K562 (cell line): Measurements from ENCODE around the gene EMX2. TPM values are rescaled to one million over a fixed set of nuclear protein-coding genes. Genes with fewer than 3 reads are reported as not detected.

Experiments
- ATAC-seq: fragments of 200-7000 bp; cut with Tn5 transposase; 3 replicates; pipeline ENCODE4 v1.9.1; 2020; ENCODE audit warnings: moderate library complexity
- BruUV-seq: library from RNA; stranded (reverse); fragments of 400-500 nt; replicated peaks from 2 replicates; lab custom pipeline; 2021; lab: Mats Ljungman, UMichigan
- CTCF ChIA-PET: fragments of 300-600 bp; formaldehyde crosslinking; extraction: SDS; loops from one replicate; lab custom pipeline; 2021; ENCODE audit warnings: low intra/inter-chr PET ratio; lab: Yijun Ruan, JAX
- POLR2A ChIA-PET: fragments of 300-600, 350-650 bp; sonication (Branson Sonifier 250); formaldehyde crosslinking; extraction: SDS; loops from one replicate; lab custom pipeline; 2021; ENCODE audit warnings: antibody characterized with exemption, inconsistent platforms; lab: Yijun Ruan, JAX
- DNase-seq, 4 experiments: peaks; one replicate each; pipeline versions ENCODE4 v3.0.0 to v3.0.0-alpha.2; 2011 to 2018; ENCODE audit warnings: low spot score in 3 of 4, mixed read lengths in 3 of 4; ENCODE audit errors: extremely low read depth in 1 of 4
- FAIRE-seq: peaks from 2 replicates; lab custom pipeline; 2011; peaks lifted over from hg19 to GRCh38; lab: Jason Lieb, UNC
- H2AFZ ChIP-seq: 2 replicates; pipeline ENCODE4 v1.6.0; 2011; ENCODE audit warnings: low read depth, low read length, control low read depth, inconsistent platforms
- H3K27ac ChIP-seq: fragments of 200-600 bp; 3 replicates; pipeline ENCODE4 v1.8.0; 2011; ENCODE audit warnings: low read depth, mild to moderate bottlenecking, control low read depth, inconsistent platforms, low read length, moderate library complexity, mixed read lengths; ENCODE audit errors: extremely low read depth
- H3K27me3 ChIP-seq, 2 experiments: fragments of 300-600 bp in 1 of 2; 2 replicates in 1 of 2; 3 replicates in 1 of 2; pipeline versions ENCODE4 v1.6.0 to v1.8.0; 2011; ENCODE audit warnings: inconsistent platforms in 2 of 2, low read length in 2 of 2, mild to moderate bottlenecking in 1 of 2, mixed read lengths in 1 of 2, moderate library complexity in 1 of 2; ENCODE audit not compliant: control insufficient read depth in 2 of 2, insufficient read depth in 2 of 2
- H3K36me3 ChIP-seq: fragments of 300-600 bp; 3 replicates; pipeline ENCODE4 v1.8.0; 2011; ENCODE audit warnings: mild to moderate bottlenecking, low read length, inconsistent platforms; ENCODE audit not compliant: control insufficient read depth, insufficient read depth
- H3K4me1 ChIP-seq, 2 experiments: fragments of 200-600 bp in 1 of 2; replicated peaks in 1 of 2; 2 replicates in 1 of 2; 3 replicates in 1 of 2; pipeline versions ENCODE4 v1.5.1 to v1.8.0; 2011; ENCODE audit warnings: inconsistent platforms in 2 of 2, low read length in 2 of 2, mild to moderate bottlenecking in 1 of 2, mixed read lengths in 1 of 2, moderate library complexity in 1 of 2; ENCODE audit not compliant: control insufficient read depth in 2 of 2, insufficient read depth in 2 of 2
- H3K4me2 ChIP-seq: 2 replicates; pipeline ENCODE4 v1.6.1; 2011; ENCODE audit warnings: low read length, control low read depth, inconsistent platforms, mixed read lengths; ENCODE audit not compliant: insufficient read depth
- H3K4me3 ChIP-seq: fragments of 200-600 bp; sonication (generic), shearing (Covaris generic); 2 replicates; pipeline ENCODE4 v1.5.1; 2016; ENCODE audit warnings: control low read depth, inconsistent platforms
- H3K79me2 ChIP-seq: fragments of 200-600 bp; 3 replicates; pipeline ENCODE4 v1.8.0; 2011; ENCODE audit warnings: low read length, inconsistent platforms; ENCODE audit not compliant: control insufficient read depth, insufficient read depth
- H3K9ac ChIP-seq, 2 experiments: 2 replicates each; pipeline versions ENCODE4 v1.6.0 to v1.6.1; 2011; ENCODE audit warnings: low read depth in 2 of 2, low read length in 2 of 2, control low read depth in 1 of 2, inconsistent platforms in 1 of 2, mild to moderate bottlenecking in 1 of 2, mixed read lengths in 1 of 2; ENCODE audit not compliant: insufficient read depth in 1 of 2
- H3K9me1 ChIP-seq: one replicate; pipeline ENCODE4 v1.6.0; 2011; ENCODE audit warnings: inconsistent platforms, mild to moderate bottlenecking, low read length, moderate library complexity; ENCODE audit not compliant: control insufficient read depth, insufficient read depth
- H3K9me3 ChIP-seq: replicated peaks from 2 replicates; pipeline ENCODE4 v1.5.1; 2011; ENCODE audit warnings: low read depth, low read length, inconsistent platforms; ENCODE audit not compliant: control insufficient read depth, insufficient read depth
- H4K20me1 ChIP-seq: replicated peaks from 2 replicates; pipeline ENCODE4 v1.6.1; 2011; ENCODE audit warnings: low read length, inconsistent platforms, mixed read lengths; ENCODE audit not compliant: control insufficient read depth, insufficient read depth
- BRCA1 ChIP-seq, 2 experiments: fragments of 450-650 bp in 1 of 2; sonication (generic) in 1 of 2; formaldehyde crosslinking in 1 of 2; IDR thresholded peaks; 2 replicates each; pipeline versions ENCODE4 v1.5.0 to v1.6.1; 2017 to 2020; ENCODE audit warnings: mild to moderate bottlenecking in 1 of 2, missing genetic modification reagents in 1 of 2
- CREB3 ChIP-seq: fragments of 450-650 bp; conservative IDR thresholded peaks from 2 replicates; pipeline ENCODE4 v1.6.1; 2016; ENCODE audit warnings: missing genetic modification characterization, low read depth, mild to moderate bottlenecking, missing compliant biosample characterization, moderate library complexity
- FUS ChIP-seq: fragments of 200-400 bp; formaldehyde crosslinking; optimal IDR thresholded peaks from 2 replicates; pipeline ENCODE3; 2017; ENCODE audit warnings: low read depth, low read length
- HMG20A ChIP-seq: fragments of 450-650 bp; formaldehyde crosslinking; conservative IDR thresholded peaks from 2 replicates; pipeline ENCODE4 v1.4.0; 2020; ENCODE audit warnings: mild to moderate bottlenecking, mixed read lengths
- PCBP1 ChIP-seq: fragments of 200-400 bp; formaldehyde crosslinking; IDR thresholded peaks from 2 replicates; pipeline ENCODE4 v1.6.1; 2018; ENCODE audit warnings: mild to moderate bottlenecking, low read depth, low read length; ENCODE audit not compliant: poor library complexity, severe bottlenecking
- RNF2 ChIP-seq: sonication (generic); IDR thresholded peaks from 2 replicates; pipeline ENCODE4 v1.6.1; 2016
- SPI1 ChIP-seq: IDR thresholded peaks from 2 replicates; pipeline ENCODE4 v1.6.1; 2011; ENCODE audit warnings: low read depth, low read length, control low read depth, borderline replicate concordance
- TCF7L2 ChIP-seq: fragments of 150-350 bp; IDR thresholded peaks from 2 replicates; pipeline ENCODE4 v1.6.1; 2016; ENCODE audit warnings: low read depth, mild to moderate bottlenecking, low read length, moderate library complexity
- THRB ChIP-seq: fragments of 450-650 bp; formaldehyde crosslinking; conservative IDR thresholded peaks from 2 replicates; pipeline ENCODE4 v1.4.0; 2022; ENCODE audit warnings: mild to moderate bottlenecking, missing genetic modification characterization
- TRIM25 ChIP-seq: fragments of 450-650 bp; IDR thresholded peaks from 2 replicates; pipeline ENCODE4 v1.7.0; 2016; ENCODE audit warnings: borderline replicate concordance
- WHSC1 ChIP-seq: IDR thresholded peaks from one replicate; pipeline ENCODE4 v1.6.1; 2012; ENCODE audit warnings: low read length, control low read depth, inconsistent platforms
- ZFPM2 ChIP-seq: fragments of 250-450 bp; sonication (Bioruptor Pico); IDR thresholded peaks from 2 replicates; pipeline ENCODE4 v1.5.1; 2022; ENCODE audit warnings: mild to moderate bottlenecking
- ZHX1 ChIP-seq: fragments of 150-350 bp; conservative IDR thresholded peaks from 2 replicates; pipeline ENCODE4 v1.6.1; 2014; ENCODE audit warnings: low read length
- ZNF23 ChIP-seq: fragments of 250-450 bp; sonication (Bioruptor Pico); IDR thresholded peaks from 2 replicates; pipeline ENCODE4 v1.4.0; 2020; ENCODE audit warnings: mild to moderate bottlenecking
- ZNF445 ChIP-seq: fragments of 250-450 bp; sonication (Bioruptor Pico); IDR thresholded peaks from 2 replicates; pipeline ENCODE4 v1.4.0; 2020; ENCODE audit warnings: low read depth, mild to moderate bottlenecking, moderate library complexity
- WGBS: fragments of 100-300 bp; shearing (Covaris generic); methylation state at CpG from one replicate; pipeline ENCODE4 v1.1.6; 2016; ENCODE audit warnings: low coverage, mixed read lengths; ENCODE audit not compliant: insufficient coverage; ENCODE audit errors: missing lambda C conversion rate; 5-methylcytosine and 5-hydroxymethylcytosine counted together
- in situ Hi-C: fragments of 300-500 bp; cut with MboI; formaldehyde crosslinking; loops from 4 replicates; pipeline ENCODE4 v1.15.0; 2018; ENCODE audit warnings: inconsistent platforms, mixed read lengths
- intact Hi-C: fragments of 100-400 bp; cut with micrococcal nuclease; formaldehyde crosslinking; loops from 2 replicates; pipeline ENCODE4 v1.14.2; 2022
- polyA plus RNA-seq, 8 experiments: library from polyadenylated mRNA; depleted of rRNA in 4 of 8; stranded (reverse) in 5 of 8; unstranded in 3 of 8; fragments of >200 nt; fragmentation: Nextera tagmentation in 2 of 8; fragmentation: Illumina TruSeq in 1 of 8; extraction: Ambion mirVana in 2 of 8; extraction: Trizol in 1 of 8; gene quantifications; 2 replicates each; pipeline versions ENCODE4 v1.2.1 to v1.2.3, GENCODE V29; 2011 to 2014; ENCODE audit warnings: inconsistent platforms in 1 of 8, missing spikeins in 1 of 8
- total RNA-seq, 7 experiments: library from RNA; depleted of rRNA in 6 of 7; stranded (reverse); fragments of >200 nt in 6 of 7; fragmentation: Illumina TruSeq in 2 of 7; extraction: Trizol in 2 of 7; gene quantifications; 2 replicates each; pipeline versions ENCODE4 v1.2.1 to v1.2.3, GENCODE V29; 2011 to 2021; ENCODE audit warnings: low replicate concordance in 1 of 7

EMX2 gene
- total and polyA plus RNA-seq, 9 of the 15 experiments (the other 6 are each of a cell fraction or from before 2014, with no cell fraction given), result not detected

- ChIA-PET POLR2A (no interaction called here), CTCF (no interaction called here)
- in situ Hi-C loops, result loop anchor here (25.0 kb wide), 1 partner anchor 697 kb away; no protein-coding TSS in a partner anchor
- Histone ChIP-seq H3K9me1 (no peaks in the 10 kb centered on the region), H2AFZ (no peak overlapping the region), H3K4me1 (peaks cover 0 to 32% of the 10 kb centered on the region in 2 experiments; a peak in 2 of 5 replicates), H4K20me1 (peaks cover 3% of the 10 kb centered on the region; the same call in 1 of the 2 replicates), H3K27ac (no peak overlapping the region)
- no TSS peak for BruUV-seq
- ATAC-seq, result no peak
- TF ChIP-seq WHSC1 (no peak), THRB (CRISPR knock-in tag) (no peak), FUS (no peak), PCBP1 (no peak), ZNF23 (no peak), ZNF445 (no peak), ZFPM2 (CRISPR knock-in tag) (no peak), HMG20A (CRISPR knock-in tag) (no peak), RNF2 (no peak), SPI1 (no peak), TRIM25 (no peak), TCF7L2 (no peak), ZHX1 (no peak), CREB3 (no peak), BRCA1 (IDR thresholded peaks at IDR 0.05) (no peak), BRCA1 (CRISPR knock-in tag; IDR thresholded peaks at IDR 0.05) (no peak)
- TF ChIP-seq, all 486 proteins: peak for 0
- H3K4me3 ChIP-seq, result no peak overlapping the region
- WGBS, result 0% methylated on average over 2 of the region's 3 CpGs
- no peak overlapping the region for H3K9ac ChIP-seq
- intact Hi-C loops, result no loop called here
- H3K27me3 ChIP-seq, result peaks cover 13 to 80% of the 10 kb centered on the region in 2 experiments
- no peaks in the 10 kb centered on the region for H3K79me2 ChIP-seq
- no peak for DNase-seq
- no peaks in the 10 kb centered on the region for H3K36me3 ChIP-seq
- no peak overlapping the region for H3K4me2 ChIP-seq
- H3K9me3 ChIP-seq, result no peaks in the 10 kb centered on the region
- no peak for FAIRE-seq
Measured at GRCh38 chr10:117539903-117540639, 2.5 kb upstream of the EMX2 start.
